GM18907 (cell line): Measurements from ENCODE around the gene SLAMF9.
A peak's percentile ranks its signal among the peaks of the same experiment; 100 is the strongest.

Experiments
- ATAC-seq: cut with Tn5 transposase; IDR thresholded peaks from one replicate; pipeline ENCODE4 v1.9.1; 2021; ENCODE audit warnings: mild to moderate bottlenecking, moderate library complexity; ENCODE audit not compliant: unreplicated experiment

SLAMF9 gene

GRCh38 chr1:159922511-159923202 lies 31.4 kb downstream of the SLAMF9 start:
- peak; percentile 6 for ATAC-seq

GRCh38 chr1:159921700-159922504 lies 32.1 kb downstream of the SLAMF9 start:
- peak; percentile 25 for ATAC-seq

GRCh38 chr1:159921251-159921650 lies 32.8 kb downstream of the SLAMF9 start:
- ATAC-seq = peak; percentile 24

- ATAC-seq = no peak
Observed at GRCh38 chr1:159920651-159921050, 33.4 kb downstream of the SLAMF9 start.

GRCh38 chr1:159920202-159920601 lies 33.8 kb downstream of the SLAMF9 start:
- ATAC-seq = no peak

GRCh38 chr1:159919236-159919865 lies 34.7 kb downstream of the SLAMF9 start:
- no peak for ATAC-seq

GRCh38 chr1:159918352-159919200 lies 35.5 kb downstream of the SLAMF9 start:
- no peak for ATAC-seq

GRCh38 chr1:159917533-159918351 lies 36.3 kb downstream of the SLAMF9 start:
- no peak for ATAC-seq

GRCh38 chr1:159916242-159917051 lies 37.6 kb downstream of the SLAMF9 start:
- ATAC-seq = no peak

GRCh38 chr1:159915571-159916241 lies 38.3 kb downstream of the SLAMF9 start:
- ATAC-seq = no peak

- ATAC-seq = no peak
Observed at GRCh38 chr1:159914252-159915018, 39.6 kb downstream of the SLAMF9 start.

- ATAC-seq = no peak
Observed at GRCh38 chr1:159913451-159914192, 40.4 kb downstream of the SLAMF9 start.

GRCh38 chr1:159911326-159912070 lies 42.5 kb downstream of the SLAMF9 start:
- no peak for ATAC-seq

GRCh38 chr1:159908031-159908940 lies 45.8 kb downstream of the SLAMF9 start:
- ATAC-seq = no peak

- no peak for ATAC-seq
Observed at GRCh38 chr1:159906960-159907359, 47.1 kb downstream of the SLAMF9 start.
